Natural killer cell (primary cell): ENCODE results near the gene GPR61. TPM values are rescaled to one million over a fixed set of nuclear protein-coding genes. Genes with fewer than 3 reads are reported as not detected.

Source experiments
- ATAC-seq, 3 donors: fragments of 150-1000 bp in 2 of 3; fragments of 200-7000 bp in 1 of 3; cut with Tn5 transposase; 1 replicate in 1 of 3; 2 replicates in 2 of 3; pipeline ENCODE4 v1.10.0; 2021; ENCODE audit warnings: mild to moderate bottlenecking in 2 of 3, moderate library complexity in 2 of 3
- DNase-seq, 2 donors: peaks; one replicate each; pipeline versions ENCODE4 v3.0.0 to v3.0.0-alpha.2; 2013 to 2021; ENCODE audit warnings: mixed read lengths in 1 of 2
- H3K27ac ChIP-seq: one replicate; pipeline ENCODE4 v1.5.1; 2013; ENCODE audit warnings: mild to moderate bottlenecking, low read length
- H3K27me3 ChIP-seq: one replicate; pipeline ENCODE4 v1.6.1; 2013; ENCODE audit warnings: low read length; ENCODE audit not compliant: control insufficient read depth, insufficient read depth
- H3K36me3 ChIP-seq: one replicate; pipeline ENCODE4 v1.6.1; 2013; ENCODE audit warnings: low read length; ENCODE audit not compliant: control insufficient read depth, insufficient read depth
- H3K4me1 ChIP-seq: one replicate; pipeline ENCODE4 v1.6.1; 2013; ENCODE audit warnings: low read length; ENCODE audit not compliant: control insufficient read depth, insufficient read depth
- H3K4me3 ChIP-seq: one replicate; pipeline ENCODE4 v1.5.1; 2013; ENCODE audit warnings: low read length
- H3K9me3 ChIP-seq: one replicate; pipeline ENCODE4 v1.6.1; 2013; ENCODE audit warnings: low read length; ENCODE audit not compliant: control insufficient read depth, insufficient read depth
- H3K27ac Mint-ChIP-seq, 2 donors: one replicate each; pipeline ENCODE4 v1.8.0; 2022; ENCODE audit warnings: mild to moderate bottlenecking in 2 of 2, mixed read lengths in 2 of 2, moderate library complexity in 1 of 2
- H3K27me3 Mint-ChIP-seq, 2 donors: one replicate each; pipeline ENCODE4 v1.8.0; 2022; ENCODE audit warnings: low read depth in 2 of 2, mixed read lengths in 2 of 2
- H3K36me3 Mint-ChIP-seq: one replicate; pipeline ENCODE4 v1.8.0; 2022; ENCODE audit warnings: mixed read lengths
- H3K4me1 Mint-ChIP-seq, 2 donors: one replicate each; pipeline ENCODE4 v1.8.0; 2022; ENCODE audit warnings: mixed read lengths in 2 of 2
- H3K4me3 Mint-ChIP-seq: one replicate; pipeline ENCODE4 v1.8.0; 2022; ENCODE audit warnings: mild to moderate bottlenecking, moderate library complexity, mixed read lengths
- H3K9me3 Mint-ChIP-seq, 2 donors: one replicate each; pipeline ENCODE4 v1.8.0; 2022; ENCODE audit warnings: mixed read lengths in 2 of 2
- CTCF ChIP-seq: fragments of 200-600 bp; IDR thresholded peaks from one replicate; pipeline ENCODE4 v1.8.0; 2022; ENCODE audit warnings: antibody characterized with exemption
- WGBS: methylation state at CpG from one replicate; pipeline ENCODE4 v1.1.7; 2013; ENCODE audit warnings: missing lambda C conversion rate; ENCODE audit not compliant: insufficient coverage; 5-methylcytosine and 5-hydroxymethylcytosine counted together
- intact Hi-C: fragments of 100-400 bp; cut with micrococcal nuclease; formaldehyde crosslinking; loops from one replicate; pipeline ENCODE4 v1.14.2; 2022
- total RNA-seq, 4 donors: library from RNA; stranded (reverse); fragments of 120-200 nt in 1 of 4; gene quantifications; one replicate each; pipeline versions ENCODE4 v1.2.3 to v1.2.4, GENCODE V29; 2013 to 2022

GPR61 gene
- total RNA-seq, 3 donors from 2014 or later (not counting 1 experiment from before 2014, with no cell fraction given): 0.75 to 0.91 TPM; not detected in 1

GRCh38 chr1:109503935-109504334, 35.7 kb upstream of the GPR61 start:
- no peaks in the 10 kb centered on the region for H3K9me3 Mint-ChIP-seq
- Histone ChIP-seq H3K27ac (peak overlapping the region; percentile 5), H3K36me3 (peaks cover 9% of the 10 kb centered on the region), H3K4me1 (peaks cover 83% of the 10 kb centered on the region), H3K27me3 (no peaks in the 10 kb centered on the region), H3K4me3 (no peak overlapping the region), H3K9me3 (no peaks in the 10 kb centered on the region)
- no peaks in the 10 kb centered on the region for H3K27me3 Mint-ChIP-seq
- no peak for ATAC-seq
- no peak for TF ChIP-seq CTCF
- intact Hi-C loops: no loop called here
- peak overlapping the region; percentile 47 for H3K4me3 Mint-ChIP-seq
- H3K4me1 Mint-ChIP-seq: peaks cover 74 to 79% of the 10 kb centered on the region in 2 donors
- peak in 1 of 2 donors; percentile 40 for DNase-seq
- 72% methylated on average over 5 of the region's 5 CpGs for WGBS
- H3K36me3 Mint-ChIP-seq: no peaks in the 10 kb centered on the region
- H3K27ac Mint-ChIP-seq: peak overlapping the region; percentile 65 to 69

- H3K36me3 ChIP-seq: peaks cover 9% of the 10 kb centered on the region
- TF ChIP-seq CTCF: no peak
- no peaks in the 10 kb centered on the region for H3K27me3 ChIP-seq
- no peaks in the 10 kb centered on the region for H3K36me3 Mint-ChIP-seq
- peaks cover 74 to 75% of the 10 kb centered on the region in 2 donors for H3K4me1 Mint-ChIP-seq
- 100% methylated on average over 1 of the region's 1 CpG for WGBS
- H3K27me3 Mint-ChIP-seq: no peaks in the 10 kb centered on the region
- H3K4me3 Mint-ChIP-seq: no peak overlapping the region
- ATAC-seq: no peak
- H3K4me3 ChIP-seq: no peak overlapping the region
- no peaks in the 10 kb centered on the region for H3K9me3 Mint-ChIP-seq
- DNase-seq: no peak
- intact Hi-C loops: no loop called here
- H3K27ac Mint-ChIP-seq: peak overlapping the region; percentile 66 to 69
- no peaks in the 10 kb centered on the region for H3K9me3 ChIP-seq
- peaks cover 79% of the 10 kb centered on the region for H3K4me1 ChIP-seq
- no peak overlapping the region for H3K27ac ChIP-seq
These were observed 34.7 kb upstream of the GPR61 start for GRCh38 chr1:109504974-109505373.

GRCh38 chr1:109508001-109508872, 31.4 kb upstream of the GPR61 start:
- peaks cover 48 to 49% of the 10 kb centered on the region in 2 donors for H3K4me1 Mint-ChIP-seq

More at GRCh38 chr1:109508001-109508872, 31.4 kb upstream of the GPR61 start:
- no peaks in the 10 kb centered on the region for H3K27me3 ChIP-seq
- no peak overlapping the region for H3K4me3 ChIP-seq
- Mint-ChIP-seq H3K27me3 (peaks cover 0 to 6% of the 10 kb centered on the region in 2 donors), H3K9me3 (no peaks in the 10 kb centered on the region), H3K4me3 (peak overlapping the region; percentile 91), H3K27ac (peak overlapping the region; percentile 51 to 78), H3K36me3 (no peaks in the 10 kb centered on the region)
- intact Hi-C loops: no loop called here
- WGBS: 93% methylated on average over 25 of the region's 25 CpGs
- no peaks in the 10 kb centered on the region for H3K9me3 ChIP-seq
- no peaks in the 10 kb centered on the region for H3K36me3 ChIP-seq
- no peak overlapping the region for H3K27ac ChIP-seq
- TF ChIP-seq CTCF: no peak
- H3K4me1 ChIP-seq: peaks cover 53% of the 10 kb centered on the region
- DNase-seq (peak in 1 of 2 donors; percentile 14), ATAC-seq (no peak)
